Left lung (tissue), 10 donors: Measurements from ENCODE around the gene ASB13. TPM values are rescaled to one million over a fixed set of nuclear protein-coding genes. Genes with fewer than 3 reads are reported as not detected.

ENCODE experiments used
- ATAC-seq: fragments of 200-7000 bp; cut with Tn5 transposase; one replicate; pipeline ENCODE4 v1.9.1; 2020; ENCODE audit warnings: moderate library complexity
- DNase-seq, 4 donors: peaks; one replicate each; pipeline ENCODE4 v3.0.0-alpha.2; 2013 to 2020
- H3K27ac ChIP-seq, 2 donors: fragments of 200-600 bp; sonication (generic) in 1 of 2; one replicate each; pipeline versions ENCODE4 v1.5.0 to v1.8.0; 2020 to 2021
- H3K27me3 ChIP-seq, 2 donors: fragments of 200-600 bp; sonication (generic) in 1 of 2; one replicate each; pipeline versions ENCODE4 v1.5.0 to v1.8.0; 2020 to 2021
- H3K36me3 ChIP-seq, 2 donors: fragments of 200-600 bp; sonication (generic) in 1 of 2; one replicate each; pipeline versions ENCODE4 v1.5.0 to v1.8.0; 2020 to 2021
- H3K4me1 ChIP-seq, 2 donors: fragments of 200-600 bp; one replicate each; pipeline ENCODE4 v1.8.0; 2021
- H3K4me3 ChIP-seq, 2 donors: fragments of 200-600 bp; sonication (generic) in 1 of 2; one replicate each; pipeline versions ENCODE4 v1.5.0 to v1.8.0; 2020 to 2021; ENCODE audit warnings: mild to moderate bottlenecking in 1 of 2
- H3K9me3 ChIP-seq, 2 donors: fragments of 200-600 bp; sonication (generic) in 1 of 2; one replicate each; pipeline versions ENCODE4 v1.5.0 to v1.8.0; 2020 to 2021
- CTCF ChIP-seq, 2 donors: fragments of 200-600 bp; sonication (generic) in 1 of 2; IDR thresholded peaks; one replicate each; pipeline versions ENCODE4 v1.5.0 to v1.8.0; 2021; ENCODE audit warnings: antibody characterized with exemption in 2 of 2
- intact Hi-C, 2 donors: fragments of 100-400 bp; cut with DNase I; formaldehyde crosslinking; loops; one replicate each; pipeline versions ENCODE4 v1.11.2 to v1.14.2; 2022
- polyA plus RNA-seq, 6 donors: library from polyadenylated mRNA; unstranded; fragments of 120-200 nt; gene quantifications; one replicate each; pipeline ENCODE4 v1.2.1, GENCODE V29; 2013; ENCODE audit not compliant: insufficient read length in 6 of 6
- total RNA-seq, 2 donors: library from RNA; stranded (reverse); fragmentation: NEBNext Ultra II Directional; extraction: Animal tissue kit (Norgen Biotek cat#: 25700); gene quantifications; one replicate each; pipeline ENCODE4 v1.2.1, GENCODE V29; 2021
- donor health status: DM: no; HTN: yes; CAD: no.
- donor health status: DM: no; HTN: no; CAD: no.

ASB13 gene
- total and polyA plus RNA-seq, 8 donors: 9.0 to 19.6 (median 11.6) TPM

- no peaks in the 10 kb centered on the region for H3K9me3 ChIP-seq
- H3K36me3 ChIP-seq: no peaks in the 10 kb centered on the region
- no peaks in the 10 kb centered on the region for H3K27me3 ChIP-seq
- peak within 1 kb of the TSS; percentile 84 to 96 for H3K27ac ChIP-seq
- no peak for TF ChIP-seq CTCF (IDR thresholded peaks at IDR 0.05)
- DNase-seq: peak; percentile 97 to 99 (median 98)
- peaks cover 8 to 24% of the 10 kb centered on the region in 2 donors for H3K4me1 ChIP-seq
- intact Hi-C loops: no loop called here
- ATAC-seq: peak; percentile 94
- H3K4me3 ChIP-seq: peak within 1 kb of the TSS; percentile 96 to 99
Measured at GRCh38 chr10:5684318-5684970, 18.0 kb upstream of the ASB13 start, which contains the start of gene TASOR2. Gene TASOR2 (plus strand): TSS chr10:5684838. CDS start chr10:5720643, 35,805 bp downstream.

GRCh38 chr10:5683065-5683464 is 16.7 kb upstream of the ASB13 start:
- no peaks in the 10 kb centered on the region for H3K36me3 ChIP-seq
- ATAC-seq: no peak
- peaks cover 8 to 24% of the 10 kb centered on the region in 2 donors for H3K4me1 ChIP-seq
- intact Hi-C loops: no loop called here
- no peak for DNase-seq
- H3K4me3 ChIP-seq: no peak overlapping the region
- no peak overlapping the region for H3K27ac ChIP-seq
- H3K27me3 ChIP-seq: no peaks in the 10 kb centered on the region
- H3K9me3 ChIP-seq: no peaks in the 10 kb centered on the region
- no peak for TF ChIP-seq CTCF (IDR thresholded peaks at IDR 0.05)

- DNase-seq (no peak), ATAC-seq (no peak)
- H3K9me3 ChIP-seq: no peaks in the 10 kb centered on the region
- no peak for TF ChIP-seq CTCF (IDR thresholded peaks at IDR 0.05)
- intact Hi-C loops: no loop called here
- no peak overlapping the region for H3K27ac ChIP-seq
- no peaks in the 10 kb centered on the region for H3K27me3 ChIP-seq
- H3K4me1 ChIP-seq: peaks cover 7 to 19% of the 10 kb centered on the region in 2 donors
- no peaks in the 10 kb centered on the region for H3K36me3 ChIP-seq
- no peak overlapping the region for H3K4me3 ChIP-seq
Measured at GRCh38 chr10:5681930-5682329, 15.5 kb upstream of the ASB13 start.

- Histone ChIP-seq H3K27me3 (no peaks in the 10 kb centered on the region), H3K4me3 (no peak overlapping the region), H3K27ac (no peak overlapping the region), H3K4me1 (peaks cover 0 to 4% of the 10 kb centered on the region in 2 donors), H3K9me3 (peaks cover 0 to 3% of the 10 kb centered on the region in 2 donors), H3K36me3 (no peaks in the 10 kb centered on the region)
- intact Hi-C loops: no loop called here
- ATAC-seq (no peak), DNase-seq (no peak)
- no peak for TF ChIP-seq CTCF (IDR thresholded peaks at IDR 0.05)
Measured at GRCh38 chr10:5679606-5680005, 13.2 kb upstream of the ASB13 start.

GRCh38 chr10:5679037-5679435 is 12.6 kb upstream of the ASB13 start:
- H3K36me3 ChIP-seq: no peaks in the 10 kb centered on the region
- H3K4me3 ChIP-seq: no peak overlapping the region
- ATAC-seq (no peak), DNase-seq (no peak)
- peaks cover 0 to 3% of the 10 kb centered on the region in 2 donors for H3K4me1 ChIP-seq
- intact Hi-C loops: no loop called here
- no peaks in the 10 kb centered on the region for H3K27me3 ChIP-seq
- no peak overlapping the region for H3K27ac ChIP-seq
- H3K9me3 ChIP-seq: peaks cover 0 to 7% of the 10 kb centered on the region in 2 donors
- TF ChIP-seq CTCF (IDR thresholded peaks at IDR 0.05): no peak
